GM12878 (cell line): ENCODE results near the gene DNASE2.

Source experiments
- CTCF ChIP-seq, 3 experiments: IDR thresholded peaks in 2 of 3; conservative IDR thresholded peaks in 1 of 3; 2 replicates each; pipeline ENCODE4 v1.5.1; 2011; ENCODE audit warnings: low read depth in 3 of 3, low read length in 3 of 3, mild to moderate bottlenecking in 3 of 3, control low read depth in 2 of 3, moderate library complexity in 2 of 3, inconsistent platforms in 1 of 3, mixed read lengths in 1 of 3; ENCODE audit not compliant: control insufficient read depth in 2 of 3, insufficient read depth in 1 of 3; ENCODE audit errors: extremely low read depth in 1 of 3
- MYC ChIP-seq: IDR thresholded peaks from 2 replicates; pipeline ENCODE4 v1.6.1; 2011; ENCODE audit warnings: mild to moderate bottlenecking, low read length, moderate library complexity, inconsistent platforms; ENCODE audit not compliant: insufficient read depth, insufficient replicate concordance, insufficient read length, severe bottlenecking
- ZNF207 ChIP-seq: fragments of 450-650 bp; IDR thresholded peaks from 2 replicates; pipeline ENCODE4 v1.6.1; 2014; ENCODE audit warnings: antibody characterized with exemption, mild to moderate bottlenecking, borderline replicate concordance

GRCh38 chr19:12913851-12914690 lies 32.8 kb upstream of the DNASE2 start:
- TF ChIP-seq ZNF207 (no peak), CTCF (IDR thresholded peaks at IDR 0.05 in 2 of 3, conservative IDR thresholded peaks at IDR 0.05 in 1 of 3; ENCODE audit: control insufficient read depth in 2 of 3, extremely low read depth in 1 of 3, insufficient read depth in 1 of 3, low read depth in 3 of 3, low read length in 3 of 3) (no peak), MYC (no peak)
